DND-41 (cell line): ENCODE measurements around the gene UEVLD.

Experiments
- ATAC-seq: fragments of 200-7000 bp; cut with Tn5 transposase; 3 replicates; pipeline ENCODE4 v1.9.1; 2021; ENCODE audit warnings: low read depth; ENCODE audit not compliant: insufficient read depth
- DNase-seq: peaks from one replicate; pipeline ENCODE4 v3.0.0-alpha.2; 2020
- H2AFZ ChIP-seq: 2 replicates; pipeline ENCODE4 v1.6.0; 2012; ENCODE audit warnings: low read depth, low read length
- H3K27ac ChIP-seq: 2 replicates; pipeline ENCODE4 v1.5.1; 2012; ENCODE audit warnings: low read length, inconsistent platforms
- H3K27me3 ChIP-seq: fragments of 200-600 bp; sonication (generic); 2 replicates; pipeline ENCODE4 v1.6.0; 2012; ENCODE audit warnings: low read length, mild to moderate bottlenecking, inconsistent platforms; ENCODE audit not compliant: insufficient read depth, poor library complexity
- H3K36me3 ChIP-seq: 2 replicates; pipeline ENCODE4 v1.5.1; 2012; ENCODE audit warnings: low read length, inconsistent platforms; ENCODE audit not compliant: insufficient read depth
- H3K4me1 ChIP-seq: 2 replicates; pipeline ENCODE4 v1.5.1; 2012; ENCODE audit warnings: mild to moderate bottlenecking, low read length; ENCODE audit not compliant: insufficient read depth
- H3K4me2 ChIP-seq: 2 replicates; pipeline ENCODE4 v1.6.0; 2012; ENCODE audit warnings: mild to moderate bottlenecking, moderate library complexity, low read length, inconsistent platforms; ENCODE audit not compliant: insufficient read depth
- H3K4me3 ChIP-seq, 2 experiments: fragments of 200-600 bp in 1 of 2; shearing (Covaris generic) in 1 of 2; 2 replicates each; pipeline ENCODE4 v1.5.1; 2012 to 2016; ENCODE audit warnings: inconsistent platforms in 2 of 2, low read length in 2 of 2, mild to moderate bottlenecking in 2 of 2, low read depth in 1 of 2, moderate library complexity in 1 of 2
- H3K79me2 ChIP-seq: 2 replicates; pipeline ENCODE4 v1.6.0; 2012; ENCODE audit warnings: low read length, inconsistent platforms; ENCODE audit not compliant: insufficient read depth
- H3K9ac ChIP-seq: 2 replicates; pipeline ENCODE4 v1.6.0; 2012; ENCODE audit warnings: low read depth, mild to moderate bottlenecking, inconsistent platforms, low read length, moderate library complexity
- H3K9me3 ChIP-seq: 2 replicates; pipeline ENCODE4 v1.5.1; 2012; ENCODE audit warnings: low read length, moderate library complexity, mild to moderate bottlenecking, inconsistent platforms; ENCODE audit not compliant: insufficient read depth, severe bottlenecking
- H4K20me1 ChIP-seq: 2 replicates; pipeline ENCODE4 v1.6.0; 2012; ENCODE audit warnings: low read length; ENCODE audit not compliant: insufficient read depth
- CTCF ChIP-seq: IDR thresholded peaks from 2 replicates; pipeline ENCODE4 v1.5.1; 2012; ENCODE audit warnings: borderline replicate concordance, low read length, moderate library complexity, mild to moderate bottlenecking; ENCODE audit not compliant: poor library complexity, severe bottlenecking; ENCODE audit errors: extremely low read depth
- EZH2 ChIP-seq: IDR thresholded peaks from 3 replicates; pipeline ENCODE4 v1.6.1; 2012; ENCODE audit warnings: borderline replicate concordance, low read depth, mild to moderate bottlenecking, moderate library complexity, low read length, inconsistent platforms; ENCODE audit not compliant: severe bottlenecking

Gene UEVLD

GRCh38 chr11:18614667-18615066 lies 26.1 kb upstream of the UEVLD start:
- TF ChIP-seq CTCF (no peak), EZH2 (no peak)
- Histone ChIP-seq H3K27ac (no peak overlapping the region), H2AFZ (no peak overlapping the region), H3K4me2 (no peak overlapping the region), H3K36me3 (peaks cover 52% of the 10 kb centered on the region), H3K9ac (no peak overlapping the region), H3K4me3 (no peak overlapping the region), H3K79me2 (peaks cover 45% of the 10 kb centered on the region), H3K9me3 (no peaks in the 10 kb centered on the region), H4K20me1 (peaks cover 28% of the 10 kb centered on the region; the same call in 1 of the 2 replicates), H3K4me1 (peaks cover 32% of the 10 kb centered on the region), H3K27me3 (no peaks in the 10 kb centered on the region)
- ATAC-seq, result no peak
- DNase-seq, result no peak

- no peak overlapping the region for H3K4me2 ChIP-seq
- H3K4me3 ChIP-seq, result no peak overlapping the region
- H3K36me3 ChIP-seq, result peaks cover 69% of the 10 kb centered on the region
- DNase-seq, result no peak
- no peak for ATAC-seq
- no peak overlapping the region for H3K27ac ChIP-seq
- peaks cover 32% of the 10 kb centered on the region for H3K79me2 ChIP-seq
- no peak overlapping the region for H2AFZ ChIP-seq
- H3K9me3 ChIP-seq, result no peaks in the 10 kb centered on the region
- no peak overlapping the region for H3K9ac ChIP-seq
- TF ChIP-seq EZH2, result no peak
- no peak for TF ChIP-seq CTCF
- H3K4me1 ChIP-seq, result peaks cover 9% of the 10 kb centered on the region
- peaks cover 19% of the 10 kb centered on the region; the same call in 1 of the 2 replicates for H4K20me1 ChIP-seq
- no peaks in the 10 kb centered on the region for H3K27me3 ChIP-seq
Measured at GRCh38 chr11:18612394-18612793, 23.9 kb upstream of the UEVLD start.

GRCh38 chr11:18611196-18611595 lies 22.7 kb upstream of the UEVLD start:
- no peak for ATAC-seq
- Histone ChIP-seq H3K4me1 (no peaks in the 10 kb centered on the region), H3K36me3 (peaks cover 73% of the 10 kb centered on the region), H3K4me2 (no peak overlapping the region), H3K27me3 (no peaks in the 10 kb centered on the region), H3K9ac (no peak overlapping the region), H2AFZ (no peak overlapping the region), H3K27ac (no peak overlapping the region), H3K79me2 (peaks cover 23% of the 10 kb centered on the region; the same call in 1 of the 2 replicates), H3K9me3 (no peaks in the 10 kb centered on the region), H3K4me3 (no peak overlapping the region), H4K20me1 (peaks cover 12% of the 10 kb centered on the region; the same call in 1 of the 2 replicates)
- TF ChIP-seq EZH2, result no peak
- no peak for TF ChIP-seq CTCF
- DNase-seq, result no peak

GRCh38 chr11:18608376-18608775 lies 19.8 kb upstream of the UEVLD start:
- H3K36me3 ChIP-seq, result peaks cover 49% of the 10 kb centered on the region
- H3K27me3 ChIP-seq, result no peaks in the 10 kb centered on the region
- no peaks in the 10 kb centered on the region for H4K20me1 ChIP-seq
- 0 out of 2 replicates have a peak, but pooled peaks cover 2% of the 10 kb centered on the region for H3K79me2 ChIP-seq
- H3K4me2 ChIP-seq, result no peak overlapping the region
- no peak for DNase-seq
- no peak overlapping the region for H3K9ac ChIP-seq
- H2AFZ ChIP-seq, result no peak overlapping the region
- no peak for TF ChIP-seq CTCF
- no peak for TF ChIP-seq EZH2
- H3K9me3 ChIP-seq, result no peaks in the 10 kb centered on the region
- ATAC-seq, result no peak
- no peak overlapping the region for H3K27ac ChIP-seq
- no peak overlapping the region for H3K4me3 ChIP-seq
- no peaks in the 10 kb centered on the region for H3K4me1 ChIP-seq
